HPDE6-E6E7 (cell line): ENCODE data around the gene SH2B2.
"Not testable (repeated sequence)": the region's sequence is repeated elsewhere in the genome, so short reads cannot be mapped to it uniquely, and the experiment has no call there.

Experiments used
- DNase-seq: peaks from one replicate; pipeline ENCODE4 v3.0.0; 2011; ENCODE audit warnings: missing footprints; ENCODE audit errors: extremely low spot score

Gene SH2B2

DNA sequence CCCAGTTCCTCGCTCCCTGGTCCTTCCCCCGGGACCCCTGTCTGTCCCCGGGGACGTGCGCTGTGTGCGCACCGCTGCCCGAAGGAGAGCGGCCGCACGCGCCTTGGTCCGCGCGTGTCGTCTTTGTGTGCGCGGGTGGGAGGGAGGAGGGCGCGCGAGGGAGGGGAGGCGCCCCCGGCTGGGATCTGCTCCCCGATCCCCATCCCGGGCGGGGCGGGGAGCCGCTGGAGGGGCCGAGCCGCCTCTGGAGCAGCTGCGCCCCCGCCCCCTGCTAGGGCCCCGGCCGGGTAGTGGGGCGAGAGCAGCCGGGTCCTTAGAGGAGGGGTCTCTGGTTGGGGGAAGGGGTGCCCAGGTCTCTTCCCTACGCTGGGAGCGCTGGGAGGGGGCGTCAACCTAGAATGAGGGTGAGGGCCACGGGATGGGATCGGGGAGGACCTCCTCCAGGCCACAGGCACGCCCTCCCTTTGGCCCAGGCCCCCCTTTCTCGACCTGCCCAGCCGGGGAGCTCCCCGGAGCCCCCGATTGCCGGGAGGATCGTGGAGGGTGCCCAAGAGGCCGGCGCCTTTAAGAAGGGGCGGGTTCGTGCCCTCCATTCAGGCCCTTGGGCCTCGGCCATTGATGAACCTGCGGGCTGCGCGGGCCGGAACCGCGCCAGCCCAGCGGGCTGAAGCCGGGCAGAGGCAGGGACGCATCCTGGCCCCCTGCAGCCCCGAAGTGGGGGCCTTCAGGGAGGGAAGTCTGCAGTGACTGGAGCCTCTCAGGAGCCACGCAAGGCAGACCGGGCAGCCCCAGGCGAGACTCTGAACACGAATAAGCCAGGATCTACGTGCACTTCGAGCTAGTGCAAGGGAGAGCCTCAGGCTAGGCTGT, 678 bp downstream of the SH2B2 start:
- DNase-seq: no peak

DNA sequence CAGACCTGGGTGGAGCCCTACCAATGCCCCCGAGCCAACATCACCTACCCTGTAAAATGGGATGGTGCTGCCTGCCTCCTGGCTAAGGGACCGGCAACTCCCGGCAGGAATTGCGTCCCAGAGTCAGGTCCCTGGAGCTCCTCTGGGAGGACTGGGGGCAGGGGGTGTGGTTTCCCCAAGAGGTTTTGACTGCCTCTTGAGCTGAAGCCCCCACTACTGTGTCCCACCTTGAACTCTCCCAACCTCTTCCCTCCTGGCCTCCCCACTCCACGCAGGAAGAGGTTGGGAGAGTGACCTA, 1.3 kb downstream of the SH2B2 start:
- no peak for DNase-seq

DNA sequence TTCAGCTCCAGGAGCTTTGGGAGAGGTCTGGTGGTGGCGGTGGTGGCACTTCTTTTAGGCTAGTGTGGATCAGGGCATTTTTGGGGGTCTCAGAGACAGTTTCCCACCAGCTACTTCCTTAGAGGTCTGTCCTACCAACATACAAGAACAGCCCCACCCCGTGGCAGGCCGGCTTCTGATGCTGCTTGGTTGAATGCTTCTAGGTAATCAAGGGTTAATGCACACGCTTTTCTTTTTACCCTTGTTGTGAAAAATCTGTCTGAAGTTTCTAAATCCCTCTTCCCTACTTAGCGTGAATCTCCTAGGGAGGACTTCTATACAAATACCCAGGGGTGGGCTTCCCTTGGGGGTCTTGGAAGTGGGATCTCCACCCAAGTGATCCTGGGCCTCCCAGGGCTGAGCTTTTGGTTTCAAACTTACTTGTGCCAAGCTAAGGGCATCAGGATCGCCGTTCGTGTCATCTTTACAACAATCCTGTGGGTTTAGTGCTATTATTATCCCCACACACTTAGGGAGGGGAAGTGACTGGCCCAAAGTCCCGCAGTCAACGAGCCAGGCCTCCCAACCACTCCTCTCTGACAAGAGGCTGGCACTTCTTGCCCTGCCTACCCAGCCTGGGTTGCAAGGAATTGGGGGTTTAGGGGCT, 1.7 kb downstream of the SH2B2 start:
- DNase-seq: no peak

DNA sequence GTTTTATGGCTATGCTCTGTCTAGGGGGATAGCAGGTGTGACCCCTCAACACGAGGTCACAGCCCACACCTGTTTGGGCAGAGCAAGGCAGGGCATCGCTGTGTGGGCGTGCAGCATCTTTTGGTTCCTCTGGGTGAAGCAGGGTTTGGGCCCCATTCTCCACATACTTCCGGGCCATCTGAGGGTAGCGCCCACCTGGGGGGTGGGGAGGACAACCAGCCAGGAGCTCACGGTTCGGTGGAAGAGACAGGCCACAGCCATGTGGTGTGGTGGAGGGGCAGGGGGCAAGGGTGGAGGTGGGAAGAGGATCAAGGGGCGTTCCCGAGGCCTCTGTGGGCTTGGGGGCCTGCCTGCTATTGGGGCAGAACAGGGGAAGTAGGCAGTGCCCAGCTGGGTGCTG, 2.4 kb downstream of the SH2B2 start:
- no peak for DNase-seq

DNA sequence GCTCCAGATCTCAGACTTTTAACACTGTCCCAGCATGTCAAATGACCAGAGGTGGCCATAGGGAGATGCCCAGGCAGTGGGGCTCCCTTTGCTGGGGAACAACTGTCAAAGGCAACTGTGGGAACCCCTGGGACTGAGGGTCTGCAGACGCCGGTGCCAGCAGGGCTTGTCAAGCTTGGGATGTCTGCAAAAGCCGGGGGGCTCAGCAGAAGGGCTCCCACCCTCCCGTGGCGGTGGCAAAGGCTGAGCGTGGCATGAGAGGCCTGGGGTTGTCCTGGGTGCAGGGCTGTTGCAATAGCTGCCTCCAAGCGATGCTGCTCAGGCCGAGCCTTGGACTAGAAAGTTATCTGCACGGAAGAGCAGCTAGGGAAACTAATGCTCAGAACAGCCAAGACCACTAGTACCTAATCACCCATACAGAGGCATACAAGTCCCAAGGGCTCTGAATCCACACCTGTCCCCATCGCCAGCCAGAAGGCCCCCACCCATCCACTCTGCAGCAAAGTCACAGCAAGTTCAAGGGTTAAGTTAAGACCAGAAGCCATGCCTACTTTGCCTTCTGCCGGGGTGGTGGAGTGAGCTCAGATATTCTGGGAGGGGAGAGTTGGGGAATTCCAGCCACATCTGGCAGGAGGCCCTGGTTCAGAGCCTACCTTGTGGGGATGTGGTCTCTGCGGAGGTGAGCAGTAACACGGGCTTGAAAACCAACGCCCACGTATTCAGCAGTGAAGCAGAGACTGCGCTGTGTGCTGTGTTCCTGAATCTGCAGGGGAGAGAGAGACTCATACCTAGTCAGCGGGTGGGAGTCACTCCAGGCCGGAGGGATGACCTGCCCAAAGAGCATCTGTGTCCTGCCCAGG, 4.6 kb downstream of the SH2B2 start:
- no peak for DNase-seq

DNA sequence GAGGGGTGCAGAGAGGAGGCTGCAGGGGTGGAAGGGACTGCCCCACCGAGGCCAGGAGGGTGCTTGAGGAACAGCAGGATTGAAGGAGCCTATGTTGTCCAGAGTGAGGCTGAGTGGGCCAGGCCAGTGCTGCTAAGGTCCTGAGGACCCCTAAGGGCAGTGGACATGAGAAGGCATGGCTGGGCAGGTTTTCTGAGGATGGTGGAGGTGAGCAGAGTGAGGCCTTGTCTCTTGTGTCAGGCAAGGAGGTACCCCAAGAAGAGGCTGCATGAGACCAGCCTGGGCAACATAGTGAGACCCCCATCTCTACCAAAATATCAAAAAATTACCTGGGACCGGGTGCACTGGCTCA, 5.2 kb downstream of the SH2B2 start:
- DNase-seq: no peak

DNA sequence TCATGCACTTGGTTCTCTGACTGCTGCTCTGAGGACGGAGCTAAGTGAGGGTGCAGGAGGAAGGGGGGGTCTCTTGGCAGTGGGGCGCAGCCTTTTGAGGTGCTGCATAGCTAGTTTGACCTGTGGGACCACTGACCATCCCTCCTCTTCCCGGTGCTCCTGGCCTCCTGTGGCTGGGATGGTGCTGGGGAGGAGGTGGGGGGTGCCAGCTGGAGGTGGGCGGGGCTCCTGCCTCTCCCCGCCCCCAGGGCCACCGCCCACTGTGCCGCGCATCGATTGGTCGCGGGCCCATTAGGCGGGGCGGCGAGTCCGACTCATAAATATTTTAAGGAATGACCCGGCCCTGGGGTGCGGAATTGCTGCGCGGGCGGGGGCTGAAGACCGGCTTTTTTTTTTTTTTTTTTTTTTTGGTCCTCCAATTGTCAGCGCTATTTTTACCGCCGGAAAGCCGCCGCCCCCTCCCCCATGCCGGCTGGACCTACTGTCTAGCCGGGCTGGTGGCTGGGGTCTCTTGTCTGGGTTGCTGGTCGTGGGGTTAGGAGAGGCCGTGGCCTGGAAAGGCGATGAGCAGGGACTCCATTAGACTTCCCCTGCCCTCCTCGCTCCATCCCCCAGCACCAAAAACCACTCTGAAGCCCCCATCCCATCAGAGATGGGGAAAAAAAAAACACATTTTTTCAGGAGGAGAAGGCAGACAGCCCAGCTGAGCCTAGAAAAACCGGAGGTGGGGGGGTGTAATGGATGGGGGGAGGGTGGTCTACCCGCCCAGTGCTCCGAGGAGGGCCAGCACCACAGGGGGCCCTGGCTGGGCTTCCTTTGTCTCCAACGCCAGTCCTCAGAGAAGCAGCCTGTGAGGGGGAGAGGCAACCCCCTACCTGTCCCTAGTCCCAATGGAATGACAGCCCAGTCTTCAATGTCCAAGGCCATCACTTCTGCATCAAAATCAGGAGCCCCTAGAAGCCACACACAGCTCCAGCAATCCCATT, 6.4 kb downstream of the SH2B2 start:
- DNase-seq: no peak

DNA sequence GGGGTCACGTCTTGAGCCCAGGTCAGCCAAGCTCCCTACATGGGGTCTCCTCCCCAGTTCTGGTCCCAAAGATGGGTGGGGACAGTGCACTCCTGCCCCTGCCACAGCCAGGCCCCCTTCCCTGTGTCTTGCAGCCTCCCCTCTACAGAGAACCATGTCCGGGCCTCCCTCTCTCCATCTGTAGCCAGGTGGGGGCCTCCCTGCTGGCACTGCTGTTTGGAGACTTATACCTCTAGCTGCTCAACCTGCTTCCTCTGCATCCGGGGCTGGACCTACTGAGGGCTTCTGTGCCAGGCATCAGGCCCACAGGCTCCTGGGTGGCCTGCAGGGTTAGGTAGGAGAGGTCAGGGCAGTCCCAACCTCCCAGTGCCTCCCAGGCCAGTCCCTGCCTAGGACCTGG, 7.9 kb downstream of the SH2B2 start:
- DNase-seq: no peak

DNA sequence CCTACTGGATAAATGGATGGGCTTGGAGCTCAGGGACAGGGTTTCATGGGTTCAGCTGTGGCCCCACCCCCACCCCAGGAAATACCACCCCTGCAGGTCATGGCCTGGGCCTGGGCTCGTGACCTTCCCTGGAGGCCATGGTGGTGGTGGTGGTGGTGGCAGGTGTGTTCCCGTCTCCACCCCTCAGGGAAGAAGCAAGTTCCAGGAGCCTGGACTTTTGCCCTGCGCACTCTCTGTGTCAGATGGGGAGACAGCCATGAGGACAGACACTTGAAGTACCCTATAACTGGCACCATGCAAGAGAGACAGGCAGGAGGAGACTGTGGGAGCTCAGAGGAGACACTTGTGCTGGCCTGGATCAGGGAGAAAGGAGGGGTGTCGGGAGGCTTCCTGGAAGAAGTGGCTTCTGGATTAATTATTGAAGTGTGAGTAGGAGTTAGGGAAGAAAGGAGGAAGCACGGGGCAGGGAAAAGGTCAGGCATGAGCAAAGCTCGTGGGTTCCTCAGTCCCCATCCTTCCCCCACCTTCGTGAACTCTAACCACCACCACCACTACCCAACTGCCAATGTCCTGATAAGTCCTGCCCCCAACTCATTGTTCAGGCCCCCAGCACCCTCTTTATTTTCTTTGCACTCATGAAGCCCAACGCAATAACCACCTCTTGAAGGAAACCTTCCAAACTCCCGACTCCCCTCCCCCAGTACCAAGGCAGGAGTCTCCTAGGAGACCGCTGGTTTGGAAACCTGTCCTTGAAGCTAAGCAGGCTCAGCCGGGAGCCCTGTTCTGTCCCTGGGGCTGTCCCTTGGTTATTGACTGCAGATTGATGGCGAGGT, 8.9 kb downstream of the SH2B2 start:
- DNase-seq: no peak

DNA sequence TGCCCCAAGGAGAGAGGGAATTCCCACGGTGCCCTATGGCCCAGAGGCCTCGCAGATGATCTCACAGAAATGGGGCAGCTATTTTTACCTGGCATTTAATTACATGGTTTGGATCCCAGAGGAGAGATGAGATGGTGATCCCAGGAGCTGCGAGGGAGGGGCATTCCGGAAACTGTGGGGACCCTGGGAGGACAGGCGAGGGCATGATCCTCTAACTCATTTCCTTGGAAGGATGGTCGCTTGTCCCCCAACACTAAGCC, 9.4 kb downstream of the SH2B2 start:
- DNase-seq: no peak

DNA sequence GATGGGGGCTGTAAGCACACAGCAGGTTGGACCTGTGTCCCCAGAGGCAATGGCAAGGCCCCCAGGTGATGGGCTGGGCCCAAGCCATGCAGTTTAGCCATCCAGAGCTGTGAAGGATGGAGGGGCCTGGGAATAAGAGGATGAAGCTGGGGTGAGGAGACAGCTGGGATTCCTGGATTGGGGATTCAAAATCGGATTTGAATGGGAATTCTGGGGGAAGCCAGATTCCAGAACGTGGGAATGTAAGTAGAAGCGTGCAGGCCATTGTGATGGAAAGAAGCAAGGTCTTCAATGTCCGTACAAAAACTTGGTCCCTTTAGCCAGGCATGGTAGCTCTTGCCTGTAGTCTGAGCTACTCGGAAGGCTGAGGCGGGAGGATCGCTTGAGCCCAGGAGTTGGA, 9.8 kb downstream of the SH2B2 start:
- no peak for DNase-seq

DNA sequence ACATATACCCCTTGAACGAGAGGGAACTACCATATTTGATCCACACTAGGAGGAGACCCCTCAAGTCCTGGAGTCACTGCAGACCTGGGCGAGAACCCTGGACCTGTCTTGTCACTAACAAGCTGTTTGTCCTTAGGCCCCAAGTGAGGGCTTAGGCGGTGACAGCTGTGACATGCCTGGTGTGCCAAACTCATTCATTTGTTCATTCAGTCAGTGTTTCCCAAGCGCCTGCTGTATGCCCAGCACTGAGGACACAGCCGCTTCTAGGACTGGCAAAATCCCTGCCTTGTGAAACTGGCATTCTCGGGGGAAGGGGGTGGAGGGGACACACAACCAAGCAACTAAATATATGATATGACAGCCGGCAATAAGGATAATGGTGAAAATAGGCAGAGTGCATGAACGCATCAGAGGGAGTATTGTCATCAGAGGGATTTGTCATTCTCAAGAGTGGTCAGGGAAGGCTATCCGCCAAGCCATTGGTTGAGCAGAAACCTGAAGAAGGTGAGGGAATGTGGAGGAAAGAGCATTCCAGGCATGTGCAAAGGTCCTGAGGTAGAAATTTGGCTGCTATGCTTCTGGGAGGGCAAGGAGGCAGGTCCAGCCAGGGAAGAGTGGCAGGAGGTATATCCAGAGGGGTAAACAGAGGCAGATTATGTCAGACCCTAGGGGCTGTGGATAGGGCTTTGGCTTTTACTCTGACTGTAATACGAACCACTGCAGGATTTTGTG, 11.0 kb downstream of the SH2B2 start:
- no peak for DNase-seq

DNA sequence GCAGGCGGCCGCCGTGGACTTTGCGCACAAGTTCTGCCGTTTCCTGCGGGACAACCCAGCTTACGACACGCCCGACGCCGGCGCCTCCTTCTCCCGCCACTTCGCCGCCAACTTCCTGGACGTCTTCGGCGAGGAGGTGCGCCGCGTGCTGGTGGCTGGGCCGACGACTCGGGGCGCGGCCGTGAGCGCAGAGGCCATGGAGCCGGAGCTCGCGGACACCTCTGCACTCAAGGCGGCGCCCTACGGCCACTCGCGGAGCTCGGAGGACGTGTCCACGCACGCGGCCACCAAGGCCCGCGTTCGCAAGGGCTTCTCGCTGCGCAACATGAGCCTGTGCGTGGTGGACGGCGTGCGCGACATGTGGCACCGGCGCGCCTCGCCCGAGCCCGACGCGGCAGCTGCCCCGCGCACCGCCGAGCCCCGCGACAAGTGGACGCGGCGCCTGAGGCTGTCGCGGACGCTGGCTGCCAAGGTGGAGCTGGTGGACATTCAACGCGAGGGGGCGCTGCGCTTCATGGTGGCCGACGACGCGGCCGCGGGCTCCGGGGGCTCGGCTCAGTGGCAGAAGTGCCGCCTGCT, 14.1 kb downstream of the SH2B2 start:
- DNase-seq: no peak

DNA sequence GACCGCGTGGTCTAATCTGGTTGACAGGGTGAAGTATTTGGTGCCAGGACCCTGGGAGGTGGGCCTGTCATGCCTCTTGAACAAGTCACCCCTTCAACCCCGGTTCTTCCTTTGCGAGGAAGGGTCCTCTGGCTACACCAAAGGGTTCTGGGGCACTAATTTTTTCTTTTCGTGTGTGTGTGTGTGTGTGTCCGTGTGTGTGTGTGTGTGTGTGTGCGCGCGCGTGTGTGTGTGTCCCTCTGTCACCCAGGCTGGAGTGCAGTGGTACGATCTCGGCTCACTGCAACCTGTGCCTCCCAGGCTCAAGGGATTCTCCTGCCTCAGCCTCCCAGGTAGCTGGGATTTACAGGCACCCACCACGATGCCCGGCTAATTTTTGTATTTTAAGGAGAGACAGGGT, 14.7 kb downstream of the SH2B2 start:
- DNase-seq: not testable (repeated sequence)

DNA sequence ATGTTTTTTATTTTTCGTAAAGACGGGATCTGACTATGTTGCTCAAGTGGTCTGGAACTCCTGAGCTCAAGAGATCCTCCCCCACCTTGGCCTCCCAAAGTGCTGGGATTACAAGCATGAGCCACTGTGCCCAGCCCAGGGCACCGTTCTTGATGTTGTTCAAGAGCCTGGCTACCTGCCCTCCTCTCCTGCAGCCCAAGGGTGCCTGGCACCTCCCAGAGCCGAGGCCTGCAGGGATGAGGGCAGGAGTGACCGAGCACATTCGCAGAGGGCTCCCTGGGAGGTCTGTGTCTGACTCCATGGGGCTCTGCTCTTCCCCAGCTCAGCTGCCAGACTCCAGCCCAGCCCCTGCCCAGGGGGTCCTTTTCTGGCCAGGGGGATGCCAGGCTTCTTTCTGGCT, 15.4 kb downstream of the SH2B2 start:
- no peak for DNase-seq

DNA sequence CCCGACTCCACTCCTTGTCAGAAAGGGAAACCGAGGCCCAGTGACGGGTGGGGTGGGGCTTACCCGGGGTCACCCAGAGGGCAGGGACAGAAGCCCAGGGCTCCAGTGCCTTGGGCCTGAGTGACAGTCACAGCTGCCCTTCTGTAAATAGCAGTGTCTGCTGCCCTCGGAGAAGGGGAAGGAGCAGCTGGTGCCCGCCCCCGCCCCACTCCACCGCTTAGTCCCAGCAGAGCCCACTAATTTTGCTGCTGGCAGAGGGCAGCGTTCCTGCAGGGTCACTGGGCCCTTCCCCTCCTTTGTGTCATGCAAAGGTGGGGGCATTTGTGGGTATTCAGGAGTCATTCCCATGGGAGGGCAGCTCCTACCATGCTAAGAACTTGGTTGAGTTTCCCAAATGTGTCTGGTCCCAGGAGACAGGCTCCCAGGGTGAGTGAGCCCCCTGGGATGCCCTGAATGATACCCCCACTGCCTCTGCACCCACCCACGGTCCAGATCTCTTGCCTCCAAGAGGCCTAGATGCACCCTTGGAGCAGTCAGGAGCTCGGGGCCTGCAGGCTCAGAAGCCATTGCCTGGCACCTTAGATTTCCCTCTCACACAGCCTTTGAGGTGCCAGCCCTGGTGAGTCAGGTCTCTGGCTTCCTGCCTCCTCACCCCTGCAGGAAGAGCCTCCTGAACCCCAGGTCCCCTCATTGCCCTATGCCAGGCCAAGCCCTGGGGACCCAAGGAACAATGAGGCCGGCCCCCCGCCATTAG, 17.2 kb downstream of the SH2B2 start:
- no peak for DNase-seq

DNA sequence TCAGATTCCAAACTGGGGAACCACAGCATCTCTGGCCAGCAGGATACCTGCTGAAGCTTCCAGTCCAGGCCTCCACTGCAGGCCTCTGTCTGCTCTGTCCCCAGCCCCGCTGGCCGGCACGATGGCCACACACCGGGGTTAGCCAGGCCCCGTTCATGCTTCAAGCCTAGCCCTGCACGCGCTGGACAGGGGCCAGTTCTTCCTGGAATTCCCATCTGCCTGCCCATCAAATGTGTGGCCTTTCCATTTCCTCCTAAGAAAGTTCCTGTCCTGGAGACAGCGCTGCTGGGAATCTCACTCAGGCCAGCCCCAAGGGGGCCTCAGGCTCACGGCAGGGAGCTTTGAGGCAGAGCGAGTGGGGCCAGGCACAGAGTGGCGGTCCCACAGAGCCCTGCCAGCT, 18.0 kb downstream of the SH2B2 start:
- no peak for DNase-seq

DNA sequence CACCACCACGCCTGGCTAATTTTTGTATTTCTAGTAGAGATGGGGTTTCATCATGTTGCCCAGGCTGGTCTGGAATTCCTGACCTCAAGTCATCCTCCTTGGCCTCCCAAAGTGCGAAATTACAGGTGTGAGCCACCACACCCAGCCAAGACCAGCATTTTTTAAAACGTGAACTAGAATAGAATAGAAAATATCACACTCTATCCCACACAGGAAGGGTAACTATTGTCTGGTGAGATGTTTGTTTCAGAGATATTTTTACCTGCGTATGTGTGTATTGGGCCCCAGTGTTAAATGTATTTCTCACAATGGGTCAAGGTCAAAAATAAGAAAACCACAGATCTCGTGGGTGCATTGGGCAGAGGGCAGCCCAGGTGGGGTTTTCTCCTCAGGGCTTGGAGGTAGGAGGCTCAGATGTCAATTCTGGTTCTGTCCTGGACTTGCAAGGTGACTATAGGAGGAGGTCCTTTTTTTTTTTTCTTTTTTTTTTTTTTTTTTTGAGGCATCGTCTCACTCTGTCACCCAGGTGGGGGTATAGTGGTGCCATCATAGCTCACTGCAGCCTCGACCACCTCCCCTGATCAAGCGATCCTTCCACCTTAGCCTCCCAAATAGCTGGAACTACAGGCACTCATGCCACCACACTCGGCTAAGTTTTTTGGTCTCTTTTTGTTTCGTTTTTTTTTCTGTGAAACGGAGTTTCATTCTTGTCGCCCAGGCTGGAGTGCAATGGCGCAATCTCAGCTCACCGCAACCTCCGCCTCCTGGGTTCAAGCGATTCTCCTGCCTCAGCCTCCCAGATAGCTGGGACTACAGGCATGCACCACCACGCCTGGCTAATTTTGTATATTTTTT, 19.0 kb downstream of the SH2B2 start:
- DNase-seq: no peak
